CD14-positive monocyte (primary cell): ENCODE results near the gene METTL15. TPM values are rescaled to one million over a fixed set of nuclear protein-coding genes. Genes with fewer than 3 reads are reported as not detected.

Experiments
- DNase-seq, 3 donors: peaks; one replicate each; pipeline ENCODE4 v3.0.0-alpha.2; 2011 to 2022
- H2AFZ ChIP-seq: 2 replicates; pipeline ENCODE4 v1.6.0; 2012; ENCODE audit warnings: mild to moderate bottlenecking, low read depth, low read length, inconsistent platforms; ENCODE audit not compliant: insufficient read depth, poor library complexity, severe bottlenecking
- H3K27ac ChIP-seq, 2 donors: 1 replicate in 1 of 2; 2 replicates in 1 of 2; pipeline ENCODE4 v1.5.1; 2012 to 2013; ENCODE audit warnings: low read length in 2 of 2, control low read depth in 1 of 2, inconsistent platforms in 1 of 2, low read depth in 1 of 2, mild to moderate bottlenecking in 1 of 2
- H3K27me3 ChIP-seq, 2 donors: one replicate each; pipeline versions ENCODE4 v1.6.0 to v1.6.1; 2011 to 2013; ENCODE audit warnings: low read length in 2 of 2; ENCODE audit not compliant: control insufficient read depth in 2 of 2, insufficient read depth in 2 of 2
- H3K36me3 ChIP-seq, 2 donors: replicated peaks in 1 of 2; 1 replicate in 1 of 2; 2 replicates in 1 of 2; pipeline versions ENCODE4 v1.5.1 to v1.6.1; 2012 to 2013; ENCODE audit warnings: low read length in 2 of 2, control low read depth in 1 of 2, inconsistent platforms in 1 of 2, mild to moderate bottlenecking in 1 of 2; ENCODE audit not compliant: insufficient read depth in 2 of 2, control insufficient read depth in 1 of 2
- H3K4me1 ChIP-seq, 2 donors: 1 replicate in 1 of 2; 2 replicates in 1 of 2; pipeline versions ENCODE4 v1.5.1 to v1.6.1; 2012 to 2013; ENCODE audit warnings: low read length in 2 of 2, control low read depth in 1 of 2, inconsistent platforms in 1 of 2, mild to moderate bottlenecking in 1 of 2, moderate library complexity in 1 of 2; ENCODE audit not compliant: insufficient read depth in 2 of 2, control insufficient read depth in 1 of 2
- H3K4me2 ChIP-seq: replicated peaks from 2 replicates; pipeline ENCODE3; 2012; ENCODE audit warnings: low read length, moderate library complexity, mild to moderate bottlenecking; ENCODE audit not compliant: poor library complexity, severe bottlenecking; ENCODE audit errors: extremely low read depth
- H3K4me3 ChIP-seq, 3 experiments: fragments of 200-600 bp in 1 of 3; sonication (generic) in 1 of 3; replicated peaks in 1 of 3; 1 replicate in 2 of 3; 2 replicates in 1 of 3; pipeline ENCODE4 v1.5.1; 2011 to 2013; ENCODE audit warnings: low read length in 3 of 3, mild to moderate bottlenecking in 3 of 3, control low read depth in 2 of 3, low read depth in 2 of 3, inconsistent platforms in 1 of 3, moderate library complexity in 1 of 3
- H3K79me2 ChIP-seq: 2 replicates; pipeline ENCODE4 v1.6.0; 2012; ENCODE audit warnings: mild to moderate bottlenecking, control low read depth, inconsistent platforms, low read length, moderate library complexity; ENCODE audit not compliant: insufficient read depth
- H3K9ac ChIP-seq: 2 replicates; pipeline ENCODE4 v1.6.0; 2017; ENCODE audit warnings: low read length, mild to moderate bottlenecking; ENCODE audit not compliant: insufficient read depth, poor library complexity, severe bottlenecking
- H3K9me3 ChIP-seq, 2 donors: replicated peaks in 1 of 2; 1 replicate in 1 of 2; 2 replicates in 1 of 2; pipeline versions ENCODE4 v1.5.1 to v1.6.1; 2012 to 2013; ENCODE audit warnings: low read length in 2 of 2, control low read depth in 1 of 2; ENCODE audit not compliant: control insufficient read depth in 1 of 2, insufficient read depth in 1 of 2
- H4K20me1 ChIP-seq: 2 replicates; pipeline ENCODE4 v1.6.0; 2012; ENCODE audit warnings: mild to moderate bottlenecking, low read length, control low read depth, moderate library complexity; ENCODE audit not compliant: insufficient read depth
- H3K27ac Mint-ChIP-seq, 7 donors: one replicate each; pipeline ENCODE4 v1.8.0; 2020; ENCODE audit warnings: mild to moderate bottlenecking in 7 of 7, mixed read lengths in 7 of 7, moderate library complexity in 6 of 7, inconsistent platforms in 2 of 7
- H3K27me3 Mint-ChIP-seq, 3 donors: one replicate each; pipeline ENCODE4 v1.8.0; 2021 to 2022; ENCODE audit warnings: low read depth in 3 of 3, mild to moderate bottlenecking in 3 of 3, mixed read lengths in 3 of 3, moderate library complexity in 3 of 3, inconsistent platforms in 1 of 3
- H3K36me3 Mint-ChIP-seq, 2 donors: one replicate each; pipeline ENCODE4 v1.8.0; 2020; ENCODE audit warnings: mixed read lengths in 2 of 2, inconsistent platforms in 1 of 2, mild to moderate bottlenecking in 1 of 2
- H3K4me1 Mint-ChIP-seq: one replicate; pipeline ENCODE4 v1.8.0; 2020; ENCODE audit warnings: mild to moderate bottlenecking, mixed read lengths
- H3K4me3 Mint-ChIP-seq, 2 donors: one replicate each; pipeline ENCODE4 v1.8.0; 2020; ENCODE audit warnings: mild to moderate bottlenecking in 2 of 2, mixed read lengths in 2 of 2, moderate library complexity in 1 of 2
- H3K9me3 Mint-ChIP-seq, 7 donors: one replicate each; pipeline ENCODE4 v1.8.0; 2020 to 2022; ENCODE audit warnings: mixed read lengths in 7 of 7, mild to moderate bottlenecking in 6 of 7, moderate library complexity in 6 of 7, inconsistent platforms in 2 of 7
- CTCF ChIP-seq: fragments of 200-600 bp; IDR thresholded peaks from one replicate; pipeline ENCODE4 v1.8.0; 2022; ENCODE audit warnings: antibody characterized with exemption, mild to moderate bottlenecking
- WGBS: methylation state at CpG from one replicate; pipeline ENCODE4 v1.1.5; 2013; ENCODE audit warnings: missing lambda C conversion rate; ENCODE audit not compliant: insufficient coverage; 5-methylcytosine and 5-hydroxymethylcytosine counted together
- intact Hi-C, 2 donors: fragments of 100-400 bp; cut with micrococcal nuclease; formaldehyde crosslinking; loops; one replicate each; pipeline versions ENCODE4 v1.15.0 to v1.15.1; 2023
- polyA plus RNA-seq, 3 donors: library from polyadenylated mRNA; depleted of rRNA in 1 of 3; unstranded in 2 of 3; stranded (reverse) in 1 of 3; fragments of 300-500 nt in 2 of 3; fragments of >200 nt in 1 of 3; fragmentation: Illumina TruSeq in 2 of 3; gene quantifications; 1 replicate in 2 of 3; 2 replicates in 1 of 3; pipeline ENCODE4 v1.2.3, GENCODE V29; 2012 to 2021

METTL15 gene
- polyA plus RNA-seq, 3 donors, result 2.3 to 2.9 (median 2.6) TPM

GRCh38 chr11:28303477-28304191 is 195.4 kb downstream of the METTL15 start:
- DNase-seq, result no peak
- H3K9ac ChIP-seq, result no peak overlapping the region
- H3K27ac ChIP-seq, result no peak overlapping the region
- H3K27me3 Mint-ChIP-seq, result peaks cover 0 to 1% (median 0%) of the 10 kb centered on the region in 3 donors
- H3K36me3 Mint-ChIP-seq, result peaks cover 17% of the 10 kb centered on the region in 2 donors
- H3K4me2 ChIP-seq, result no peak overlapping the region
- H3K9me3 ChIP-seq, result no peaks in the 10 kb centered on the region
- H3K27ac Mint-ChIP-seq, result no peak overlapping the region
- intact Hi-C loops, result no loop called here
- no CpG with 5 or more reads among the region's 2 CpGs for WGBS
- no peaks in the 10 kb centered on the region for H3K36me3 ChIP-seq
- no peak overlapping the region for H3K4me3 ChIP-seq
- H3K4me3 Mint-ChIP-seq, result no peak overlapping the region
- H3K4me1 Mint-ChIP-seq, result no peaks in the 10 kb centered on the region
- no peak overlapping the region for H2AFZ ChIP-seq
- no peak for TF ChIP-seq CTCF
- no peaks in the 10 kb centered on the region for H3K9me3 Mint-ChIP-seq
- H3K27me3 ChIP-seq, result no peaks in the 10 kb centered on the region
- no peaks in the 10 kb centered on the region for H3K79me2 ChIP-seq
- no peaks in the 10 kb centered on the region for H3K4me1 ChIP-seq
- no peaks in the 10 kb centered on the region for H4K20me1 ChIP-seq

GRCh38 chr11:28315440-28315839 is 207.3 kb downstream of the METTL15 start:
- Mint-ChIP-seq H3K9me3 (peaks cover 0 to 7% (median 4%) of the 10 kb centered on the region in 7 donors), H3K4me1 (no peaks in the 10 kb centered on the region), H3K36me3 (peaks cover 2 to 15% of the 10 kb centered on the region in 2 donors), H3K4me3 (no peak overlapping the region), H3K27me3 (no peaks in the 10 kb centered on the region), H3K27ac (no peak overlapping the region)
- Histone ChIP-seq H3K27ac (no peak overlapping the region), H3K4me3 (no peak overlapping the region), H3K36me3 (peaks cover 0 to 8% of the 10 kb centered on the region in 2 donors), H4K20me1 (no peaks in the 10 kb centered on the region), H3K4me1 (no peaks in the 10 kb centered on the region), H2AFZ (no peak overlapping the region), H3K4me2 (no peak overlapping the region), H3K9ac (no peak overlapping the region), H3K9me3 (peaks cover 0 to 5% of the 10 kb centered on the region in 2 donors), H3K79me2 (no peaks in the 10 kb centered on the region), H3K27me3 (no peaks in the 10 kb centered on the region)
- TF ChIP-seq CTCF, result no peak
- intact Hi-C loops, result no loop called here
- WGBS, result 90% methylated on average over 1 of the region's 1 CpG
- no peak for DNase-seq
